Measurements from ENCODE around the gene TMEM117.
"Not testable (repeated sequence)": the region's sequence is repeated elsewhere in the genome, so short reads cannot be mapped to it uniquely, and the experiment has no call there.

TMEM117 gene

GRCh38 chr12:44118946-44119345 is 283.1 kb downstream of the TMEM117 start:
- DNase-seq = no peak

- DNase-seq = no peak
Observed at GRCh38 chr12:44126806-44127205, 290.9 kb downstream of the TMEM117 start.

GRCh38 chr12:44127966-44128710 is 292.3 kb downstream of the TMEM117 start:
- no peak for DNase-seq

- DNase-seq = no peak
Observed at GRCh38 chr12:44143175-44143574, 307.3 kb downstream of the TMEM117 start.

- DNase-seq = no peak
Observed at GRCh38 chr12:44148936-44149335, 313.1 kb downstream of the TMEM117 start.

GRCh38 chr12:44154128-44154527 is 318.2 kb downstream of the TMEM117 start:
- DNase-seq = no peak

GRCh38 chr12:44155358-44155757 is 319.5 kb downstream of the TMEM117 start:
- DNase-seq = no peak

- no peak for DNase-seq
Observed at GRCh38 chr12:44157359-44157758, 321.5 kb downstream of the TMEM117 start.

GRCh38 chr12:44158746-44159145 is 322.9 kb downstream of the TMEM117 start:
- no peak for DNase-seq

- DNase-seq = no peak
Observed at GRCh38 chr12:44159216-44159615, 323.3 kb downstream of the TMEM117 start.

GRCh38 chr12:44159862-44160261 is 324.0 kb downstream of the TMEM117 start:
- DNase-seq = no peak

- DNase-seq = no peak
Observed at GRCh38 chr12:44162961-44163360, 327.1 kb downstream of the TMEM117 start.

- DNase-seq = no peak
Observed at GRCh38 chr12:44174053-44174452, 338.2 kb downstream of the TMEM117 start.

GRCh38 chr12:44184499-44185206 is 348.8 kb downstream of the TMEM117 start:
- DNase-seq = no peak

GRCh38 chr12:44193281-44193680 is 357.4 kb downstream of the TMEM117 start:
- no peak for DNase-seq

- not testable (repeated sequence) for DNase-seq
Observed at GRCh38 chr12:44195719-44196118, 359.8 kb downstream of the TMEM117 start.

- no peak for DNase-seq
Observed at GRCh38 chr12:44206045-44206444, 370.2 kb downstream of the TMEM117 start.

GRCh38 chr12:44217146-44217883 is 381.4 kb downstream of the TMEM117 start:
- DNase-seq = no peak

- no peak for DNase-seq
Observed at GRCh38 chr12:44223736-44224135, 387.9 kb downstream of the TMEM117 start.

GRCh38 chr12:44224399-44225148 is 388.7 kb downstream of the TMEM117 start:
- DNase-seq = no peak

- no peak for DNase-seq
Observed at GRCh38 chr12:44225149-44225510, 389.2 kb downstream of the TMEM117 start.

GRCh38 chr12:44227616-44228015 is 391.7 kb downstream of the TMEM117 start:
- no peak for DNase-seq

- DNase-seq = no peak
Observed at GRCh38 chr12:44229846-44230245, 394.0 kb downstream of the TMEM117 start.
